D721Med (cell line): Measurements from ENCODE around the gene TLE5.
"Not testable (repeated sequence)": the region's sequence is repeated elsewhere in the genome, so short reads cannot be mapped to it uniquely, and the experiment has no call there.

Source experiments
- DNase-seq: peaks from one replicate; pipeline ENCODE4 v3.0.0; 2011; ENCODE audit warnings: low spot score; ENCODE audit not compliant: insufficient read length
- FAIRE-seq: peaks from 2 replicates; lab custom pipeline; 2011; peaks lifted over from hg19 to GRCh38; lab: Jason Lieb, UNC
- TF ChIP-seq, protein P1 (sequence below): IDR thresholded peaks from 2 replicates; pipeline ENCODE4 v1.5.1; 2012; ENCODE audit warnings: mild to moderate bottlenecking, control low read depth; ENCODE audit not compliant: insufficient read depth; ENCODE audit errors: missing control alignments

The TLE5 gene

DNA sequence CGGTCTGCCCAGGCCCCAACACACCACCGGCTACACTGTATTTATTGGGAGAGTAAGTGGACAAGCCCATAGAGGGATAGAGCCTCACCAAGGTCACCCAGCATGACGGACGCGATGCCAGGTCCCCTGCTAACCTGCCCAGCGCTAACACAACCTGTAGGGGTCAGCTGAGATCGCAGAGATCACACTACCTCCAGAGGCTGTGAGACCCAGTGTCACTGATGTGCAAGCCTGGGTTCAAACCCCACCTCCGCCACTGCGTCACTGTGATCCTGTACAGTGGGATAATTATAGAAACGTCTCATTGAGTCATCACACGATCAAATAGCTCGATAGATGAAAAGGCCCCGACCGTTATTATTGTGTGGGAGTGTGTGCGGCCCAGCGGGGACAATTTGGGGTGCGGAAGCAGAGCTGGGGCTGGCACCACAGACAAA is 22.6 kb downstream of the TLE5 start:
- DNase-seq (no peak), FAIRE-seq (no peak)
- TF ChIP-seq, protein P1, sequence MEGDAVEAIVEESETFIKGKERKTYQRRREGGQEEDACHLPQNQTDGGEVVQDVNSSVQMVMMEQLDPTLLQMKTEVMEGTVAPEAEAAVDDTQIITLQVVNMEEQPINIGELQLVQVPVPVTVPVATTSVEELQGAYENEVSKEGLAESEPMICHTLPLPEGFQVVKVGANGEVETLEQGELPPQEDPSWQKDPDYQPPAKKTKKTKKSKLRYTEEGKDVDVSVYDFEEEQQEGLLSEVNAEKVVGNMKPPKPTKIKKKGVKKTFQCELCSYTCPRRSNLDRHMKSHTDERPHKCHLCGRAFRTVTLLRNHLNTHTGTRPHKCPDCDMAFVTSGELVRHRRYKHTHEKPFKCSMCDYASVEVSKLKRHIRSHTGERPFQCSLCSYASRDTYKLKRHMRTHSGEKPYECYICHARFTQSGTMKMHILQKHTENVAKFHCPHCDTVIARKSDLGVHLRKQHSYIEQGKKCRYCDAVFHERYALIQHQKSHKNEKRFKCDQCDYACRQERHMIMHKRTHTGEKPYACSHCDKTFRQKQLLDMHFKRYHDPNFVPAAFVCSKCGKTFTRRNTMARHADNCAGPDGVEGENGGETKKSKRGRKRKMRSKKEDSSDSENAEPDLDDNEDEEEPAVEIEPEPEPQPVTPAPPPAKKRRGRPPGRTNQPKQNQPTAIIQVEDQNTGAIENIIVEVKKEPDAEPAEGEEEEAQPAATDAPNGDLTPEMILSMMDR, result no peak

DNA sequence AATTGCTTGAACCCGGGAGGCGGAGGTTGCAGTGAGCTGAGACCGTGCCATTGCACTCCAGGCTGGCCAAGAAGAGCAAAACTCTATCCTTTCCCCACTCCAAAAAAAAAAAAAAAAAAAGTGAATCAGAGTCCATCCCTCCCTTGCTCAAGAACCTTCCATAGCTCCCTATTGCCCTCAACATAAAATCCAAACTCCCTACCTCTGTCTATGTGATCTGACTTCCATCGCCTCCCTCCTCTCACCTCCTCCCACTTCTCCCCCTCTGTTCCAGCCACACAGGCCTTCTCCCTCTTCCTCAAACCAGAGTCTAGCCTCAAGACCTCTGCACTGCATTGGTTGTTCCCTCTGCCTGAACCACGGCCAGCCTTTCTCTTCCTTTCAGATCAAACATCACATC is 23.2 kb downstream of the TLE5 start:
- no peak for DNase-seq
- no peak for FAIRE-seq
- TF ChIP-seq, protein P1, result no peak

DNA sequence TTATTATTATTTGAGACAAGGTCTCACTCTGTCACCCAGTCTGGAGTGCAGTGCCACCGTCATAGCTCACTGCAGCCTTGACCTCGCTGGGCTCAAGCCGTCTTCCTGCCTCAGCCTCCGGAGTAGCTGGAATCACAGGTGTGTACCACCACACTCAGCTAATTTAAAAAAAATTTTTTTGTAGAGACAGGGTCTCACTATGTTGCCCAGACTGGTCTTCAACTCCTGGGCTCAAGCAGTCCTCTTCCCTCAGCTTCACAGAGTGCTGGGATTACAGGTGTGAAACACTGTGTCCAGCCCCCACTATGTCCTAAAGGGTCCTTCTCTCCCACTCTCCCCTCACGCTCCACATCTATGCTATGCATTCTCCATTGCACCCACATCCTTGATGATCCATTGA is 24.1 kb downstream of the TLE5 start:
- TF ChIP-seq, protein P1, result no peak
- FAIRE-seq (no peak), DNase-seq (no peak)

DNA sequence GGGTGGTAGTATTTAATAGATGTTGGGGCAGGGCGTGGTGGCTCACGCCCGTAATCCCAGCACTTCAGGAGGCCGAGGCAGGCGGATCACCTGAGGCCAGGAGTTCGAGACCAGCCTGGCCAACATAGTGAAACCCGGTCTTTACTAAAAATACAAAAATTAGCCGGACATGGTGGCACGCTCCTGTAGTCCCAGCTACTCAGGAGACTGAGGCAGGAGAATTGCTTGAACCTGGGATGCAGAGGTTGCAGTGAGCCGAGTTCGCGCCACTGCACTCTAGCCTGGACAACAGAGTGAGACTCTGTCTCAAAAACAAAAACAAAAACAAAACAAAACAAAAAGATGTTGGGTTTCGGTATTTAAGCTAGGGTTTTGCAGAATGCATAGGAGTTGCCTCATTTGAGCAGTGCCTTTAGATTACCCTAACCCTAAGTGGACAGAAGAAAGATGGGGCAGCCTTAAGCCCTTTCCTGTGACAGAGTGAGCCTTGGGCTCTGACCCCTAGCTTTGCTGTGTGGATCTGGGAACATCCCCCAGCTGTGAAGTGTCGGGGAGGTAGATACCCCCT is 25.2 kb downstream of the TLE5 start:
- FAIRE-seq, DNase-seq: not testable (repeated sequence)

DNA sequence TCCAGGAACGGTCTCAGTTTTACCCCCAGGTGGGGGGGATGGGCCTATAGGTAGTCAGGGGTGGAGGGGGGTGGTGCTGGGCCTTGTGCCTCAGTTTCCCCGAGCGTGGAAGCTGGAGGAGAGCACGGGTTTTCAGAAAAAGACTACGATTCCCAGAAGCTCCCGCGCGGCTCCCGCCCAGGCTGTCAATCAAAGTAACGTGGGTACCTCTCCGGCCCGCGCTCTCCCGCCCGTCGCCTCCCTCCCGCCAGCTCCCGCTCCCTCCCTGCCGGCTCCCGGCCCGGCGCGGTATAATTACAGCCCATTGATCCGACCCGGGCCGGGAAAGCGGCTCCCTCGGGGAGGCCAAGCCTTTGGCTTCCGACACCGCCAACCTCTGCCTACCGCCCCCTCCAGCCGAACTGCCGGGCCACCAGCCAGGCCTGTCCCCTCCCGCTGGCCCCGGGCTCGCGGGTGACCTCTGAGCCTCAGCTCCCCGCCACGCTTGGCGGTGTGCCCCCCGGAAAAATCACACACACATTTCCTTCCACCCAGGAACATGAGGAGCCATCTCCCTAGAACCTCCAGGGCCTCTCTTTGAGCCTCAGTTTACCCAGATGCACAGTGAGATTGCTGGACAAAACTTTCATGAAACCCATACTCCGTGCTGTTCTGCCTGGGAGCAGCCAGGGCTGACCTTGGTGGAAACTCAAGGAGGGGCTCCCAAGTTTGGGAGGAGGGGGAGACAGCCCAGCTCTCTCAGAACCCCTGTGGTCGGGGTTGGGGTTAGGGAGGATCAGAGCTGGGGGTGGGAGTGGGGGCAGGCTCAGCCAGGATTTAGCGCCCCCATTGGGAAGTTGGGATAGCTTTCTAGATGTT is 25.9 kb downstream of the TLE5 start:
- TF ChIP-seq, protein P1, result no peak
- no peak for FAIRE-seq
- DNase-seq, result peak; percentile 63

DNA sequence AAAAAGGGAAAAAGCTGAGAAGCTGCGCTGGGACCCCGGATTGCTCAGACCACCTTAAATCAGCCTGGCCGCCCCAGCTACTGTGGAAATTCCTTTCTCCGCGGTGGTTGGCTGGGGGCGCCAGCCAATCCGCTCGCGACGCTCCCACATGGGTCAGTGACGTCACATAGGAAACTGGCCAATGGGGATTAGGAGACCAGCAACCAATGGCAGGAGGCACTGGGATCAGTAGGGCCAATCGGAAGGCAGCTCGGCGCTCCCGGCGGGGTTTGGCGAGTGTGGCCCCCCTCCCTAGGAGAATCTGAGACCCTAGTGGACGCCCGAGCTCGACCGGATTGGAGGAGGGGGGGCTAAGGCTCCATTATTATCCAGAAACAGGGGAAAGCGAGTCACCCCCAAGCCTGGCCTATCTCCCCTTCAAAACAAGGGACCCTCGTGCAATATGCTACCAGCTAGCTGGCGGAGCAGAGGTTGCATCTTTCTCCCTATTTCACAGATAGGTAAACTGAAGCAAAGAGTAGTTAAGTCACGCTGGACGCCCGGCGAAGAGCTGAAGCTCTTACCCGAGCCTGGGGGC is 26.7 kb downstream of the TLE5 start:
- TF ChIP-seq, protein P1, result no peak
- DNase-seq, result peak; percentile 98
- no peak for FAIRE-seq

DNA sequence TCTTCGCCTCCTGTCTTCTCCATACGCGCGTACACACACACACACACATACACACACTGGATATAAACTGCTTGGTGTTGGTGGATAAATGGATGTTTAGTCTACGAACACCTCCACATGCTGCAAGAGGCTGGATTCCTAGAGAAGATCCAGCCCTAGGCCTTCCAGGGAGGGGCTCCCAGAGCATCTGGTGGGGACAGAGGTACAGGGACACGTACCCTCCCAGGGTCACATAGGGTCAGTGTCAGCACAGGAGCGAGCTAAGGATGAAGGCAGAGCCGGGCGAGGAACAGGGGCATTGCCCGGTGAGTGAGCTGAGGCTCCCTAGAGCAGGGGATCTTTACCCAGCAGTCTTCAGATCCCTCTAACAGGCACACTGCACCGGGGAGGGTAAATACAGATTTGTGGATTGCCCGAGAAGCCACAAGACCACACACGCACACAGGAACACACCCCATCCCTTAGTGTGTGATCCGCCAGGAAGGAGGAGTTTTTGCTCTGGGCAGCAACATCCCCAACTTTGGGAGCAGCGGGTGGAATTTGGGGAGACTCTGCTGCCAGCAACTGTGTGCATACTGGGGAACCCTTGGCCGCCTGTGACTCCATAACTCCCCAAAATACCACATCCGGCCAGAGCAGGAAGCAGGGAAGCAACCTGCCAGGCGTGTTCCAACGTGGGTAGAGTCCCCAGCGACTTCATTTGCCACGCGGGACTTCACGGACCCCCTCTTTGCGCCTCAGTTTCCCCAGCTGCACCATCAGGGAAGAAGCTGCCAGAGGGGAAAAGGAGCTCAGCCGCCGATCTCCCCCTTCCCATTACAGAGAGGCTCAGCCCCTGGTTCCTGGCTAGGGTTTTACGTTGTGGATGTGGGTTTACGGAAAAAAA is 27.4 kb downstream of the TLE5 start:
- TF ChIP-seq, protein P1, result no peak
- DNase-seq (no peak), FAIRE-seq (no peak)
